HEK293 (cell line): ENCODE measurements around the gene DKK2.
A peak's percentile ranks its signal among the peaks of the same experiment; 100 is the strongest.

ENCODE experiments used
- EGR2 ChIP-seq: fragments of 450-650 bp; formaldehyde crosslinking; IDR thresholded peaks from 2 replicates; pipeline ENCODE4 v1.5.1; 2016; ENCODE audit warnings: low read depth, missing biosample characterization, missing genetic modification characterization
- IKZF3 ChIP-seq: fragments of 450-650 bp; IDR thresholded peaks from 2 replicates; pipeline ENCODE4 v1.5.0; 2018; ENCODE audit warnings: missing biosample characterization, mild to moderate bottlenecking, missing genetic modification characterization, moderate library complexity
- KLF9 ChIP-seq: fragments of 450-650 bp; formaldehyde crosslinking; IDR thresholded peaks from 2 replicates; pipeline ENCODE4 v1.5.1; 2016; ENCODE audit warnings: missing biosample characterization, missing genetic modification characterization, low read depth
- SCRT2 ChIP-seq: fragments of 450-650 bp; formaldehyde crosslinking; IDR thresholded peaks from 2 replicates; pipeline ENCODE4 v1.5.1; 2016; ENCODE audit warnings: missing biosample characterization, missing genetic modification characterization
- WT1 ChIP-seq: fragments of 450-650 bp; formaldehyde crosslinking; IDR thresholded peaks from 2 replicates; pipeline ENCODE4 v1.5.1; 2016; ENCODE audit warnings: missing biosample characterization, missing genetic modification characterization
- ZBTB48 ChIP-seq: fragments of 450-650 bp; formaldehyde crosslinking; IDR thresholded peaks from 2 replicates; pipeline ENCODE4 v1.5.1; 2016; ENCODE audit warnings: missing biosample characterization, missing genetic modification characterization
- ZEB2 ChIP-seq: fragments of 450-650 bp; formaldehyde crosslinking; IDR thresholded peaks from 2 replicates; pipeline ENCODE4 v1.5.1; 2016; ENCODE audit warnings: missing biosample characterization, missing genetic modification characterization
- ZFHX2 ChIP-seq: fragments of 450-650 bp; formaldehyde crosslinking; conservative IDR thresholded peaks from 2 replicates; pipeline ENCODE4 v1.5.1; 2016; ENCODE audit warnings: missing biosample characterization, missing genetic modification characterization
- ZFP3 ChIP-seq: fragments of 450-650 bp; formaldehyde crosslinking; IDR thresholded peaks from 2 replicates; pipeline ENCODE4 v1.5.1; 2016; ENCODE audit warnings: low read depth, missing biosample characterization, missing genetic modification characterization
- ZNF10 ChIP-seq: fragments of 450-650 bp; formaldehyde crosslinking; IDR thresholded peaks from 2 replicates; pipeline ENCODE4 v1.5.1; 2017; ENCODE audit warnings: missing biosample characterization, missing genetic modification characterization
- ZNF174 ChIP-seq: fragments of 450-650 bp; formaldehyde crosslinking; IDR thresholded peaks from 2 replicates; pipeline ENCODE4 v1.5.0; 2017; ENCODE audit warnings: missing biosample characterization, mild to moderate bottlenecking, missing genetic modification characterization
- ZNF221 ChIP-seq: fragments of 450-650 bp; formaldehyde crosslinking; IDR thresholded peaks from 2 replicates; pipeline ENCODE4 v1.5.1; 2017; ENCODE audit warnings: missing biosample characterization, missing genetic modification characterization, borderline replicate concordance
- ZNF335 ChIP-seq: fragments of 450-650 bp; formaldehyde crosslinking; conservative IDR thresholded peaks from 2 replicates; pipeline ENCODE4 v1.5.1; 2016; ENCODE audit warnings: missing biosample characterization, missing genetic modification characterization
- ZNF416 ChIP-seq: fragments of 450-650 bp; formaldehyde crosslinking; IDR thresholded peaks from 2 replicates; pipeline ENCODE4 v1.5.1; 2016; ENCODE audit warnings: missing biosample characterization, missing genetic modification characterization
- ZNF529 ChIP-seq: fragments of 450-650 bp; formaldehyde crosslinking; IDR thresholded peaks from 2 replicates; pipeline ENCODE4 v1.5.1; 2017; ENCODE audit warnings: missing genetic modification characterization, missing biosample characterization; ENCODE audit not compliant: insufficient replicate concordance
- ZNF621 ChIP-seq: fragments of 450-650 bp; formaldehyde crosslinking; IDR thresholded peaks from 2 replicates; pipeline ENCODE4 v1.5.1; 2017; ENCODE audit warnings: missing biosample characterization, missing genetic modification characterization
- ZNF776 ChIP-seq: fragments of 450-650 bp; formaldehyde crosslinking; IDR thresholded peaks from 2 replicates; pipeline ENCODE4 v1.5.0; 2017; ENCODE audit warnings: missing biosample characterization, missing genetic modification characterization, borderline replicate concordance
- ZNF830 ChIP-seq: fragments of 450-650 bp; IDR thresholded peaks from 2 replicates; pipeline ENCODE4 v1.5.0; 2018; ENCODE audit warnings: missing biosample characterization, missing genetic modification characterization, low read depth, mild to moderate bottlenecking, moderate library complexity
- ZSCAN23 ChIP-seq: fragments of 450-650 bp; formaldehyde crosslinking; IDR thresholded peaks from 2 replicates; pipeline ENCODE4 v1.5.1; 2016; ENCODE audit warnings: missing biosample characterization, missing genetic modification characterization
- TF ChIP-seq, protein P1 (sequence below): fragments of 450-650 bp; formaldehyde crosslinking; IDR thresholded peaks from 2 replicates; pipeline ENCODE4 v1.5.1; 2017; ENCODE audit warnings: missing biosample characterization, missing genetic modification characterization
- TF ChIP-seq, protein P2 (sequence below): fragments of 450-650 bp; formaldehyde crosslinking; IDR thresholded peaks from 2 replicates; pipeline ENCODE4 v1.5.1; 2016; ENCODE audit warnings: missing biosample characterization, missing genetic modification characterization, low read depth
- TF ChIP-seq, protein P3 (sequence below): fragments of 450-650 bp; formaldehyde crosslinking; optimal IDR thresholded peaks from 2 replicates; pipeline ENCODE3; 2016; ENCODE audit warnings: missing biosample characterization, mild to moderate bottlenecking, missing genetic modification characterization
- TF ChIP-seq, protein P4 (sequence below): fragments of 450-650 bp; formaldehyde crosslinking; IDR thresholded peaks from 2 replicates; pipeline ENCODE4 v1.5.1; 2017; ENCODE audit warnings: missing biosample characterization, missing genetic modification characterization
- TF ChIP-seq, protein P5 (sequence below): fragments of 450-650 bp; formaldehyde crosslinking; IDR thresholded peaks from 2 replicates; pipeline ENCODE4 v1.5.1; 2016; ENCODE audit warnings: missing biosample characterization, missing genetic modification characterization
- TF ChIP-seq, protein P6 (sequence below): fragments of 450-650 bp; formaldehyde crosslinking; IDR thresholded peaks from 2 replicates; pipeline ENCODE4 v1.5.1; 2016; ENCODE audit warnings: missing biosample characterization, missing genetic modification characterization, borderline replicate concordance
- TF ChIP-seq, protein P7 (sequence below): fragments of 450-650 bp; formaldehyde crosslinking; IDR thresholded peaks from 2 replicates; pipeline ENCODE4 v1.5.1; 2016; ENCODE audit warnings: missing biosample characterization, missing genetic modification characterization

DKK2 gene

DNA sequence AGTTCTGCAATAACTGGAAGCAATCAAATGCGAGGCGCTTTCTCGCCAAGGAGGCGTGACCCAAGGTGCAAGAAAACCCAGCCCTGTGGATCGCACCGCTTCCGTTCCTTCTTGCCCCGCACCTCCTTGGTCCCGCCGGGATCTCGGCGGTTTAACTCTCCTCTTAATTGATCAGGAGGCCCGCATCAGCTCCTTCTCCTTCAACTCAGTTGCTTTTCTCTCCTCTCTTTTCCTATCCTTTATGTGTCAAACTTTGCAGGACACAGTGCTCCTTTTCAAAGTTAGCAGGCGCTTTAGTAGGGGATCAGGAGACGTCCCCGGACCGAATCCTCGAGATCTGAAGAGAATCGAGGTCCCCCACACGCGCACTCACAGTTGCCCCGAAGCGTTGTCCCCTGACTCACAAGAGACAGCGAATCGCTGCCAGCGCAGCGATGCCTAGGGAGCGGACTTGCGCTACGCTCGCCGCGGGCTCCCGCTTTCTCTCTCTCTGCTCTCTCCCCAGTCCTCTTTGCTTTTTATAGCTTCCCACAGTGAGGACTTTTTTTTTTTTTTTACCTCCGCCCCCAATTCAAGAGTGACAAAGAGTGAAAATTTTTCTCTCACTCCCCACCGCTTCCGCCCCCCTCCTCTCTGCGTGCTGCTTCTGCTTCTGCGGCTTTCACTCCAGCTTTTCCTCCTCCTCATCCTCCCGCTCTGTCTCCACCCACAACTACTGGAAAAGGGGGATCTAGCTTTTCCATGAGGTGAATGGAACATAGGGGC lies at the start of gene DKK2 (continued):
- TF ChIP-seq, protein P1, sequence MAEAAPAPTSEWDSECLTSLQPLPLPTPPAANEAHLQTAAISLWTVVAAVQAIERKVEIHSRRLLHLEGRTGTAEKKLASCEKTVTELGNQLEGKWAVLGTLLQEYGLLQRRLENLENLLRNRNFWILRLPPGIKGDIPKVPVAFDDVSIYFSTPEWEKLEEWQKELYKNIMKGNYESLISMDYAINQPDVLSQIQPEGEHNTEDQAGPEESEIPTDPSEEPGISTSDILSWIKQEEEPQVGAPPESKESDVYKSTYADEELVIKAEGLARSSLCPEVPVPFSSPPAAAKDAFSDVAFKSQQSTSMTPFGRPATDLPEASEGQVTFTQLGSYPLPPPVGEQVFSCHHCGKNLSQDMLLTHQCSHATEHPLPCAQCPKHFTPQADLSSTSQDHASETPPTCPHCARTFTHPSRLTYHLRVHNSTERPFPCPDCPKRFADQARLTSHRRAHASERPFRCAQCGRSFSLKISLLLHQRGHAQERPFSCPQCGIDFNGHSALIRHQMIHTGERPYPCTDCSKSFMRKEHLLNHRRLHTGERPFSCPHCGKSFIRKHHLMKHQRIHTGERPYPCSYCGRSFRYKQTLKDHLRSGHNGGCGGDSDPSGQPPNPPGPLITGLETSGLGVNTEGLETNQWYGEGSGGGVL, result peak; percentile 52; the same call in 1 of the 2 replicates
- TF ChIP-seq, protein P2, sequence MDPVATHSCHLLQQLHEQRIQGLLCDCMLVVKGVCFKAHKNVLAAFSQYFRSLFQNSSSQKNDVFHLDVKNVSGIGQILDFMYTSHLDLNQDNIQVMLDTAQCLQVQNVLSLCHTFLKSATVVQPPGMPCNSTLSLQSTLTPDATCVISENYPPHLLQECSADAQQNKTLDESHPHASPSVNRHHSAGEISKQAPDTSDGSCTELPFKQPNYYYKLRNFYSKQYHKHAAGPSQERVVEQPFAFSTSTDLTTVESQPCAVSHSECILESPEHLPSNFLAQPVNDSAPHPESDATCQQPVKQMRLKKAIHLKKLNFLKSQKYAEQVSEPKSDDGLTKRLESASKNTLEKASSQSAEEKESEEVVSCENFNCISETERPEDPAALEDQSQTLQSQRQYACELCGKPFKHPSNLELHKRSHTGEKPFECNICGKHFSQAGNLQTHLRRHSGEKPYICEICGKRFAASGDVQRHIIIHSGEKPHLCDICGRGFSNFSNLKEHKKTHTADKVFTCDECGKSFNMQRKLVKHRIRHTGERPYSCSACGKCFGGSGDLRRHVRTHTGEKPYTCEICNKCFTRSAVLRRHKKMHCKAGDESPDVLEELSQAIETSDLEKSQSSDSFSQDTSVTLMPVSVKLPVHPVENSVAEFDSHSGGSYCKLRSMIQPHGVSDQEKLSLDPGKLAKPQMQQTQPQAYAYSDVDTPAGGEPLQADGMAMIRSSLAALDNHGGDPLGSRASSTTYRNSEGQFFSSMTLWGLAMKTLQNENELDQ (tag by site-specific recombination), result no peak
- TF ChIP-seq, protein P3, sequence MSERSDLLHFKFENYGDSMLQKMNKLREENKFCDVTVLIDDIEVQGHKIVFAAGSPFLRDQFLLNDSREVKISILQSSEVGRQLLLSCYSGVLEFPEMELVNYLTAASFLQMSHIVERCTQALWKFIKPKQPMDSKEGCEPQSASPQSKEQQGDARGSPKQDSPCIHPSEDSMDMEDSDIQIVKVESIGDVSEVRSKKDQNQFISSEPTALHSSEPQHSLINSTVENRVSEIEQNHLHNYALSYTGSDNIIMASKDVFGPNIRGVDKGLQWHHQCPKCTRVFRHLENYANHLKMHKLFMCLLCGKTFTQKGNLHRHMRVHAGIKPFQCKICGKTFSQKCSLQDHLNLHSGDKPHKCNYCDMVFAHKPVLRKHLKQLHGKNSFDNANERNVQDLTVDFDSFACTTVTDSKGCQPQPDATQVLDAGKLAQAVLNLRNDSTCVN (tag by site-specific recombination), result peak; percentile 35
- TF ChIP-seq IKZF3 (tag by site-specific recombination) (no peak), ZFP3 (tag by site-specific recombination) (no peak), ZNF416 (tag by site-specific recombination) (no peak), ZNF174 (tag by site-specific recombination) (no peak), ZNF10 (tag by site-specific recombination) (no peak), ZNF830 (tag by site-specific recombination) (no peak), ZNF335 (tag by site-specific recombination) (peak; percentile 33), EGR2 (peak; percentile 86), KLF9 (tag by site-specific recombination) (peak; percentile 35; the same call in 1 of the 2 replicates), ZEB2 (tag by site-specific recombination) (no peak), ZNF776 (tag by site-specific recombination) (no peak), ZFHX2 (tag by site-specific recombination) (peak; percentile 67), ZNF221 (tag by site-specific recombination) (no peak), SCRT2 (tag by site-specific recombination) (no peak), ZBTB48 (peak; percentile 53; the same call in 1 of the 2 replicates), ZNF529 (tag by site-specific recombination) (no peak), WT1 (no peak), ZNF621 (tag by site-specific recombination) (no peak), ZSCAN23 (no peak)
- TF ChIP-seq, protein P4, sequence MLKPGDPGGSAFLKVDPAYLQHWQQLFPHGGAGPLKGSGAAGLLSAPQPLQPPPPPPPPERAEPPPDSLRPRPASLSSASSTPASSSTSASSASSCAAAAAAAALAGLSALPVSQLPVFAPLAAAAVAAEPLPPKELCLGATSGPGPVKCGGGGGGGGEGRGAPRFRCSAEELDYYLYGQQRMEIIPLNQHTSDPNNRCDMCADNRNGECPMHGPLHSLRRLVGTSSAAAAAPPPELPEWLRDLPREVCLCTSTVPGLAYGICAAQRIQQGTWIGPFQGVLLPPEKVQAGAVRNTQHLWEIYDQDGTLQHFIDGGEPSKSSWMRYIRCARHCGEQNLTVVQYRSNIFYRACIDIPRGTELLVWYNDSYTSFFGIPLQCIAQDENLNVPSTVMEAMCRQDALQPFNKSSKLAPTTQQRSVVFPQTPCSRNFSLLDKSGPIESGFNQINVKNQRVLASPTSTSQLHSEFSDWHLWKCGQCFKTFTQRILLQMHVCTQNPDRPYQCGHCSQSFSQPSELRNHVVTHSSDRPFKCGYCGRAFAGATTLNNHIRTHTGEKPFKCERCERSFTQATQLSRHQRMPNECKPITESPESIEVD (tag by site-specific recombination), result no peak
- TF ChIP-seq, protein P5, sequence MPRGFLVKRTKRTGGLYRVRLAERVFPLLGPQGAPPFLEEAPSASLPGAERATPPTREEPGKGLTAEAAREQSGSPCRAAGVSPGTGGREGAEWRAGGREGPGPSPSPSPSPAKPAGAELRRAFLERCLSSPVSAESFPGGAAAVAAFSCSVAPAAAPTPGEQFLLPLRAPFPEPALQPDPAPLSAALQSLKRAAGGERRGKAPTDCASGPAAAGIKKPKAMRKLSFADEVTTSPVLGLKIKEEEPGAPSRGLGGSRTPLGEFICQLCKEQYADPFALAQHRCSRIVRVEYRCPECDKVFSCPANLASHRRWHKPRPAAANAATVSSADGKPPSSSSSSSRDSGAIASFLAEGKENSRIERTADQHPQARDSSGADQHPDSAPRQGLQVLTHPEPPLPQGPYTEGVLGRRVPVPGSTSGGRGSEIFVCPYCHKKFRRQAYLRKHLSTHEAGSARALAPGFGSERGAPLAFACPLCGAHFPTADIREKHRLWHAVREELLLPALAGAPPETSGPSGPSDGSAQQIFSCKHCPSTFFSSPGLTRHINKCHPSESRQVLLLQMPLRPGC, result no peak
- TF ChIP-seq, protein P6, sequence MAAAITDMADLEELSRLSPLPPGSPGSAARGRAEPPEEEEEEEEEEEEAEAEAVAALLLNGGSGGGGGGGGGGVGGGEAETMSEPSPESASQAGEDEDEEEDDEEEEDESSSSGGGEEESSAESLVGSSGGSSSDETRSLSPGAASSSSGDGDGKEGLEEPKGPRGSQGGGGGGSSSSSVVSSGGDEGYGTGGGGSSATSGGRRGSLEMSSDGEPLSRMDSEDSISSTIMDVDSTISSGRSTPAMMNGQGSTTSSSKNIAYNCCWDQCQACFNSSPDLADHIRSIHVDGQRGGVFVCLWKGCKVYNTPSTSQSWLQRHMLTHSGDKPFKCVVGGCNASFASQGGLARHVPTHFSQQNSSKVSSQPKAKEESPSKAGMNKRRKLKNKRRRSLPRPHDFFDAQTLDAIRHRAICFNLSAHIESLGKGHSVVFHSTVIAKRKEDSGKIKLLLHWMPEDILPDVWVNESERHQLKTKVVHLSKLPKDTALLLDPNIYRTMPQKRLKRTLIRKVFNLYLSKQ, result no peak
- TF ChIP-seq, protein P7, sequence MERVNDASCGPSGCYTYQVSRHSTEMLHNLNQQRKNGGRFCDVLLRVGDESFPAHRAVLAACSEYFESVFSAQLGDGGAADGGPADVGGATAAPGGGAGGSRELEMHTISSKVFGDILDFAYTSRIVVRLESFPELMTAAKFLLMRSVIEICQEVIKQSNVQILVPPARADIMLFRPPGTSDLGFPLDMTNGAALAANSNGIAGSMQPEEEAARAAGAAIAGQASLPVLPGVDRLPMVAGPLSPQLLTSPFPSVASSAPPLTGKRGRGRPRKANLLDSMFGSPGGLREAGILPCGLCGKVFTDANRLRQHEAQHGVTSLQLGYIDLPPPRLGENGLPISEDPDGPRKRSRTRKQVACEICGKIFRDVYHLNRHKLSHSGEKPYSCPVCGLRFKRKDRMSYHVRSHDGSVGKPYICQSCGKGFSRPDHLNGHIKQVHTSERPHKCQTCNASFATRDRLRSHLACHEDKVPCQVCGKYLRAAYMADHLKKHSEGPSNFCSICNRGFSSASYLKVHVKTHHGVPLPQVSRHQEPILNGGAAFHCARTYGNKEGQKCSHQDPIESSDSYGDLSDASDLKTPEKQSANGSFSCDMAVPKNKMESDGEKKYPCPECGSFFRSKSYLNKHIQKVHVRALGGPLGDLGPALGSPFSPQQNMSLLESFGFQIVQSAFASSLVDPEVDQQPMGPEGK (tag by site-specific recombination), result peak; percentile 22; the same call in 1 of the 2 replicates
